ENCODE data around the gene KIF1A.

DNA sequence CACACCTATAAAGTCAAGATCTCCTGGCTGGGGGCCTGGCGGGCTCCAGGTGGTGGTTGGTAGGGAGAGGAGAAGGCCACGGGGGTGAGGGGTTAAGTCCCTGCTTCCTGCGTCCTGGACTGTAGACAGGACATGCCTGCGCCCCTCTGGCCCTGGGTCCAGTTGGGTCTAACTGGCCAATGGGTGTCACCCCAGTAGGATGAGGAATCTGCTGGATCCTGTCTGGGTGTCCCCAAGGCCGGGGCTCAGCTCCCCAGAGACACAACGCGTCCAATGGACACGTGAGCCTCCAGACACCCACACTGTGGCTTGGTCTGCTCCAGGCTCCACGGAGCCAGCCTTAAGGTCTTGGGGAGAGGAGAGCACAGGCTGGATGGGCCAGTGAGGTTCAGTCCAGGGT lies 108.7 kb downstream of the KIF1A start:
- TF ChIP-seq, protein P1, sequence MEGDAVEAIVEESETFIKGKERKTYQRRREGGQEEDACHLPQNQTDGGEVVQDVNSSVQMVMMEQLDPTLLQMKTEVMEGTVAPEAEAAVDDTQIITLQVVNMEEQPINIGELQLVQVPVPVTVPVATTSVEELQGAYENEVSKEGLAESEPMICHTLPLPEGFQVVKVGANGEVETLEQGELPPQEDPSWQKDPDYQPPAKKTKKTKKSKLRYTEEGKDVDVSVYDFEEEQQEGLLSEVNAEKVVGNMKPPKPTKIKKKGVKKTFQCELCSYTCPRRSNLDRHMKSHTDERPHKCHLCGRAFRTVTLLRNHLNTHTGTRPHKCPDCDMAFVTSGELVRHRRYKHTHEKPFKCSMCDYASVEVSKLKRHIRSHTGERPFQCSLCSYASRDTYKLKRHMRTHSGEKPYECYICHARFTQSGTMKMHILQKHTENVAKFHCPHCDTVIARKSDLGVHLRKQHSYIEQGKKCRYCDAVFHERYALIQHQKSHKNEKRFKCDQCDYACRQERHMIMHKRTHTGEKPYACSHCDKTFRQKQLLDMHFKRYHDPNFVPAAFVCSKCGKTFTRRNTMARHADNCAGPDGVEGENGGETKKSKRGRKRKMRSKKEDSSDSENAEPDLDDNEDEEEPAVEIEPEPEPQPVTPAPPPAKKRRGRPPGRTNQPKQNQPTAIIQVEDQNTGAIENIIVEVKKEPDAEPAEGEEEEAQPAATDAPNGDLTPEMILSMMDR (conservative IDR thresholded peaks at IDR 0.05): no peak
- TF ChIP-seq EZH2 (IDR thresholded peaks at IDR 0.05; ENCODE audit: low read depth): no peak
